ENCODE measurements around the gene COPB2. TPM values are rescaled to one million over a fixed set of nuclear protein-coding genes. Genes with fewer than 3 reads are reported as not detected.

Gene COPB2
- total and polyA plus RNA-seq, 2 donors (not counting 1 experiment from before 2014, with no cell fraction given), result 15.9 to 75.4 TPM

DNA sequence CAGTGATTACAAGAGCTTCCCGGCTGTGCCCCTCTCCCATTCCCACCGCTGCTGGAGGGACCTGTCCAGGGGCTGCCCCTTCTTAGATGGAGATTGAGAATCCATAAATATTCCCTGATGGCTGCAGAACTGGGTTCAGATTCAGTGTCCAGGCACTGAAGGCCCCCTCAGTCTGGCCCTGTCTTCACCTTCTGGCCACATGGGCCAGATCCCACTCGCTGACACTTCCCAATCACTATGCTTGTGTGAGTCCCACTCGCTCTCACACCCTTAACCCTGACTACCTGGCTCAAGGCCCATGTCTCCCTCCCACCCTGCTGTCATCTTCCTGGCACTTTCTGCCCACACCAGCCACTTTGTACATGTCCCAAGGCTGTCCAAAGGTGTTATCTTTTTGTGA lies 61.1 kb downstream of the COPB2 start:
- no peak for ATAC-seq (ENCODE audit: low read depth)
- Mint-ChIP-seq H3K4me1 (peaks cover 12% of the 10 kb centered on the region), H3K4me3 (no peak overlapping the region), H3K27ac (peak overlapping the region; percentile 34), H3K9me3 (ENCODE audit: insufficient read depth) (no peaks in the 10 kb centered on the region), H3K27me3 (peaks cover 39% of the 10 kb centered on the region)
- Histone ChIP-seq H3K9ac (ENCODE audit: low read length) (no peak overlapping the region), H3K9me3 (ENCODE audit: control extremely low read depth in 1 of 3, control insufficient read depth in 2 of 3, insufficient read depth in 1 of 3, low read length in 2 of 3) (no peaks in the 10 kb centered on the region), H3K4me3 (ENCODE audit: control extremely low read depth in 1 of 5, extremely low read depth in 1 of 5, insufficient read depth in 1 of 5, low read depth in 2 of 5, low read length in 4 of 5) (no peak overlapping the region), H2AFZ (ENCODE audit: insufficient read depth, low read depth, low read length, poor library complexity, severe bottlenecking) (peak overlapping the region; percentile 78), H3K27me3 (replicated peaks in 1 of 4; ENCODE audit: control extremely low read depth in 1 of 4, control insufficient read depth in 3 of 4, insufficient read depth in 4 of 4, low read length in 3 of 4) (peaks cover 0 to 22% (median 16%) of the 10 kb centered on the region in 4 experiments), H3K4me2 (replicated peaks; ENCODE audit: low read depth, low read length, poor library complexity, severe bottlenecking) (no peak overlapping the region), H3K79me2 (ENCODE audit: control insufficient read depth, insufficient read depth, low read length) (no peaks in the 10 kb centered on the region), H3K36me3 (replicated peaks in 1 of 2; ENCODE audit: control extremely low read depth in 1 of 2, control insufficient read depth in 1 of 2, extremely low read depth in 1 of 2, insufficient read depth in 2 of 2, low read length in 1 of 2) (no peaks in the 10 kb centered on the region), H3K4me1 (ENCODE audit: control insufficient read depth in 2 of 2, insufficient read depth in 2 of 2, low read length in 2 of 2) (peaks cover 8 to 10% of the 10 kb centered on the region in 2 donors), H4K20me1 (ENCODE audit: control insufficient read depth, insufficient read depth, low read length, poor library complexity, severe bottlenecking) (no peaks in the 10 kb centered on the region), H3K27ac (ENCODE audit: low read length in 2 of 2) (no peak overlapping the region)
- TF ChIP-seq EZH2 (IDR thresholded peaks at IDR 0.05; ENCODE audit: borderline replicate concordance, insufficient read depth, low read depth, low read length, poor library complexity, severe bottlenecking), result no peak
- TF ChIP-seq, protein P1, sequence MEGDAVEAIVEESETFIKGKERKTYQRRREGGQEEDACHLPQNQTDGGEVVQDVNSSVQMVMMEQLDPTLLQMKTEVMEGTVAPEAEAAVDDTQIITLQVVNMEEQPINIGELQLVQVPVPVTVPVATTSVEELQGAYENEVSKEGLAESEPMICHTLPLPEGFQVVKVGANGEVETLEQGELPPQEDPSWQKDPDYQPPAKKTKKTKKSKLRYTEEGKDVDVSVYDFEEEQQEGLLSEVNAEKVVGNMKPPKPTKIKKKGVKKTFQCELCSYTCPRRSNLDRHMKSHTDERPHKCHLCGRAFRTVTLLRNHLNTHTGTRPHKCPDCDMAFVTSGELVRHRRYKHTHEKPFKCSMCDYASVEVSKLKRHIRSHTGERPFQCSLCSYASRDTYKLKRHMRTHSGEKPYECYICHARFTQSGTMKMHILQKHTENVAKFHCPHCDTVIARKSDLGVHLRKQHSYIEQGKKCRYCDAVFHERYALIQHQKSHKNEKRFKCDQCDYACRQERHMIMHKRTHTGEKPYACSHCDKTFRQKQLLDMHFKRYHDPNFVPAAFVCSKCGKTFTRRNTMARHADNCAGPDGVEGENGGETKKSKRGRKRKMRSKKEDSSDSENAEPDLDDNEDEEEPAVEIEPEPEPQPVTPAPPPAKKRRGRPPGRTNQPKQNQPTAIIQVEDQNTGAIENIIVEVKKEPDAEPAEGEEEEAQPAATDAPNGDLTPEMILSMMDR (IDR thresholded peaks at IDR 0.05), result no peak
- intact Hi-C loops (cut with micrococcal nuclease), result no loop called here
- DNase-seq, result no peak
- POLR2A ChIA-PET, result no interaction called here
- 96% methylated on average over 4 of the region's 4 CpGs for WGBS (ENCODE audit: insufficient coverage)
- CTCF ChIA-PET, result interaction anchor here (1.5 to 2.1 kb wide), 3 partner anchors 9 to 392 kb away, joined by 6 to 9 read pairs (median 7); no protein-coding TSS in a partner anchor

DNA sequence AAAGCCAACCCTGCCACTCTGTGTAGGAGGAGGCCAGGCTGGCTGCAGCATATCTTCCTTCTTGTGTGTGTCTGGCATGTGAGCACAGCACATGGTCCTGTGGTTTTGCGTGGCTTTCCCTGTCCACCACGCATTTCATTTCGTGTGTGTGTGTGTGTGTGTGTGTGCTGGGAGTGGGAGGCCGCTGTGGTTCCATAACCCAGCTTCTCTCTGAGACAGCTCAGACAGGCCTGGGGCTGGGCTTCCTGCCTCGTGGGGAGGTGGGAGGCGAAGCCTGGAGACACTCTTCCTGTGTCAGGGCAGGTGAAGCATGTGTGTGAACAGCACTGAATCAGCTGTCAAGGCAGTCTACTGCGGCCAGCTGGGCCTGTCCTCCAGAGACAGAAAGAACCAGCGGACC lies 61.6 kb downstream of the COPB2 start:
- intact Hi-C loops (cut with micrococcal nuclease), result no loop called here
- H3K27me3 Mint-ChIP-seq, result peaks cover 37% of the 10 kb centered on the region
- Histone ChIP-seq H3K9ac (ENCODE audit: low read length) (no peak overlapping the region), H3K4me1 (ENCODE audit: control insufficient read depth in 2 of 2, insufficient read depth in 2 of 2, low read length in 2 of 2) (peaks cover 8 to 10% of the 10 kb centered on the region in 2 donors), H2AFZ (ENCODE audit: insufficient read depth, low read depth, low read length, poor library complexity, severe bottlenecking) (peak overlapping the region; percentile 78), H3K27ac (ENCODE audit: low read length in 2 of 2) (no peak overlapping the region), H4K20me1 (ENCODE audit: control insufficient read depth, insufficient read depth, low read length, poor library complexity, severe bottlenecking) (no peaks in the 10 kb centered on the region), H3K36me3 (replicated peaks in 1 of 2; ENCODE audit: control extremely low read depth in 1 of 2, control insufficient read depth in 1 of 2, extremely low read depth in 1 of 2, insufficient read depth in 2 of 2, low read length in 1 of 2) (no peaks in the 10 kb centered on the region), H3K27me3 (replicated peaks in 1 of 4; ENCODE audit: control extremely low read depth in 1 of 4, control insufficient read depth in 3 of 4, insufficient read depth in 4 of 4, low read length in 3 of 4) (peaks cover 0 to 22% (median 16%) of the 10 kb centered on the region in 4 experiments), H3K4me2 (replicated peaks; ENCODE audit: low read depth, low read length, poor library complexity, severe bottlenecking) (no peak overlapping the region), H3K4me3 (ENCODE audit: control extremely low read depth in 1 of 5, extremely low read depth in 1 of 5, insufficient read depth in 1 of 5, low read depth in 2 of 5, low read length in 4 of 5) (no peak overlapping the region), H3K79me2 (ENCODE audit: control insufficient read depth, insufficient read depth, low read length) (no peaks in the 10 kb centered on the region), H3K9me3 (ENCODE audit: control extremely low read depth in 1 of 3, control insufficient read depth in 2 of 3, insufficient read depth in 1 of 3, low read length in 2 of 3) (no peaks in the 10 kb centered on the region)
- H3K9me3 Mint-ChIP-seq (ENCODE audit: insufficient read depth), result no peaks in the 10 kb centered on the region
- ATAC-seq (ENCODE audit: low read depth) (no peak), DNase-seq (no peak)
- TF ChIP-seq EZH2 (IDR thresholded peaks at IDR 0.05; ENCODE audit: borderline replicate concordance, insufficient read depth, low read depth, low read length, poor library complexity, severe bottlenecking), result no peak
- TF ChIP-seq, protein P1 (IDR thresholded peaks at IDR 0.05), result no peak
- H3K4me3 Mint-ChIP-seq, result no peak overlapping the region
- ChIA-PET POLR2A (no interaction called here), CTCF (interaction anchor here (1.5 to 2.1 kb wide), 2 partner anchors 9 to 216 kb away, joined by 6 to 7 read pairs; no protein-coding TSS in a partner anchor)
- H3K4me1 Mint-ChIP-seq, result peaks cover 12% of the 10 kb centered on the region
- 49% methylated on average over 5 of the region's 8 CpGs for WGBS (ENCODE audit: insufficient coverage)
- H3K27ac Mint-ChIP-seq, result no peak overlapping the region

Data from B cell (primary cell).